ENCODE measurements around the gene CEBPE.

- TF ChIP-seq CTCF (IDR thresholded peaks at IDR 0.05) (no peak), POLR2A (IDR thresholded peaks at IDR 0.05) (no peak)
Observed at GRCh38 chr14:23149745-23150144, 30.7 kb upstream of the CEBPE start.
